HEK293 (cell line): ENCODE results near the gene TOX4.
A peak's percentile ranks its signal among the peaks of the same experiment; 100 is the strongest.

ENCODE experiments used
- BCL6B ChIP-seq: fragments of 450-650 bp; formaldehyde crosslinking; IDR thresholded peaks from 2 replicates; pipeline ENCODE4 v1.5.1; 2017; ENCODE audit warnings: missing biosample characterization, missing genetic modification characterization
- CTCF ChIP-seq: fragments of 450-650 bp; formaldehyde crosslinking; IDR thresholded peaks from 2 replicates; pipeline ENCODE4 v1.5.1; 2016; ENCODE audit warnings: missing biosample characterization, missing genetic modification characterization
- HIC1 ChIP-seq: fragments of 450-650 bp; formaldehyde crosslinking; IDR thresholded peaks from 2 replicates; pipeline ENCODE4 v1.5.1; 2016; ENCODE audit warnings: missing biosample characterization, missing genetic modification characterization
- HOXA7 ChIP-seq: sonication (generic); formaldehyde crosslinking; IDR thresholded peaks from 2 replicates; pipeline ENCODE4 v1.8.1; 2022; ENCODE audit warnings: missing genetic modification reagents, borderline replicate concordance
- SP3 ChIP-seq: fragments of 450-650 bp; formaldehyde crosslinking; IDR thresholded peaks from 2 replicates; pipeline ENCODE4 v1.5.1; 2016; ENCODE audit warnings: missing biosample characterization, missing genetic modification characterization
- ZBTB17 ChIP-seq: fragments of 450-650 bp; formaldehyde crosslinking; IDR thresholded peaks from 2 replicates; pipeline ENCODE4 v1.5.1; 2016; ENCODE audit warnings: missing biosample characterization, missing genetic modification characterization
- ZBTB49 ChIP-seq: fragments of 450-650 bp; formaldehyde crosslinking; IDR thresholded peaks from 2 replicates; pipeline ENCODE4 v1.5.1; 2016; ENCODE audit warnings: missing biosample characterization, missing genetic modification characterization, low read depth
- ZNF18 ChIP-seq: fragments of 450-650 bp; formaldehyde crosslinking; IDR thresholded peaks from 2 replicates; pipeline ENCODE4 v1.5.1; 2016; ENCODE audit warnings: missing biosample characterization, missing genetic modification characterization
- ZNF2 ChIP-seq: fragments of 450-650 bp; formaldehyde crosslinking; IDR thresholded peaks from 2 replicates; pipeline ENCODE4 v1.5.1; 2016; ENCODE audit warnings: missing biosample characterization, missing genetic modification characterization
- ZNF23 ChIP-seq: fragments of 450-650 bp; formaldehyde crosslinking; IDR thresholded peaks from 2 replicates; pipeline ENCODE4 v1.5.1; 2016; ENCODE audit warnings: missing biosample characterization, missing genetic modification characterization, borderline replicate concordance
- ZNF239 ChIP-seq: fragments of 450-650 bp; formaldehyde crosslinking; IDR thresholded peaks from 2 replicates; pipeline ENCODE4 v1.5.1; 2016; ENCODE audit warnings: missing biosample characterization, missing genetic modification characterization
- ZNF280D ChIP-seq: fragments of 450-650 bp; formaldehyde crosslinking; IDR thresholded peaks from 2 replicates; pipeline ENCODE4 v1.5.1; 2016; ENCODE audit warnings: missing biosample characterization, missing genetic modification characterization
- ZNF324 ChIP-seq: fragments of 450-650 bp; formaldehyde crosslinking; IDR thresholded peaks from 2 replicates; pipeline ENCODE4 v1.5.1; 2016; ENCODE audit warnings: missing biosample characterization, missing genetic modification characterization
- ZNF335 ChIP-seq: fragments of 450-650 bp; formaldehyde crosslinking; conservative IDR thresholded peaks from 2 replicates; pipeline ENCODE4 v1.5.1; 2016; ENCODE audit warnings: missing biosample characterization, missing genetic modification characterization
- ZNF366 ChIP-seq: fragments of 450-650 bp; formaldehyde crosslinking; conservative IDR thresholded peaks from 2 replicates; pipeline ENCODE4 v1.5.1; 2016; ENCODE audit warnings: missing biosample characterization, missing genetic modification characterization
- ZNF561 ChIP-seq: fragments of 450-650 bp; IDR thresholded peaks from 2 replicates; pipeline ENCODE4 v1.5.1; 2018; ENCODE audit warnings: missing biosample characterization, missing genetic modification characterization, borderline replicate concordance
- ZNF580 ChIP-seq: fragments of 450-650 bp; formaldehyde crosslinking; IDR thresholded peaks from 2 replicates; pipeline ENCODE4 v1.5.1; 2016; ENCODE audit warnings: missing biosample characterization, missing genetic modification characterization
- ZNF596 ChIP-seq: fragments of 450-650 bp; IDR thresholded peaks from 2 replicates; pipeline ENCODE4 v1.5.0; 2018; ENCODE audit warnings: missing biosample characterization, mild to moderate bottlenecking, missing genetic modification characterization, moderate library complexity
- ZNF621 ChIP-seq: fragments of 450-650 bp; formaldehyde crosslinking; IDR thresholded peaks from 2 replicates; pipeline ENCODE4 v1.5.1; 2017; ENCODE audit warnings: missing biosample characterization, missing genetic modification characterization
- ZNF623 ChIP-seq: fragments of 450-650 bp; formaldehyde crosslinking; IDR thresholded peaks from 2 replicates; pipeline ENCODE4 v1.5.1; 2016; ENCODE audit warnings: missing biosample characterization, missing genetic modification characterization
- ZNF660 ChIP-seq: fragments of 450-650 bp; IDR thresholded peaks from 2 replicates; pipeline ENCODE4 v1.5.1; 2018; ENCODE audit warnings: missing biosample characterization, mild to moderate bottlenecking, missing genetic modification characterization
- ZNF830 ChIP-seq: fragments of 450-650 bp; IDR thresholded peaks from 2 replicates; pipeline ENCODE4 v1.5.0; 2018; ENCODE audit warnings: missing biosample characterization, missing genetic modification characterization, low read depth, mild to moderate bottlenecking, moderate library complexity
- ZSCAN16 ChIP-seq: fragments of 450-650 bp; formaldehyde crosslinking; IDR thresholded peaks from 2 replicates; pipeline ENCODE4 v1.5.1; 2016; ENCODE audit warnings: missing biosample characterization, missing genetic modification characterization
- ZSCAN18 ChIP-seq: fragments of 450-650 bp; formaldehyde crosslinking; IDR thresholded peaks from 2 replicates; pipeline ENCODE4 v1.5.1; 2016; ENCODE audit warnings: missing biosample characterization, missing genetic modification characterization

The TOX4 gene

GRCh38 chr14:21455912-21456667 lies 20.9 kb upstream of the TOX4 start, which contains the start of gene CHD8 (continued):
- TF ChIP-seq ZNF280D (tag by site-specific recombination) (no peak), ZBTB49 (tag by site-specific recombination) (no peak), ZNF239 (tag by site-specific recombination) (no peak), ZNF623 (tag by site-specific recombination) (no peak), ZNF23 (tag by site-specific recombination) (no peak), ZNF660 (peak; percentile 62; the same call in 1 of the 2 replicates), CTCF (tag by site-specific recombination) (peak; percentile 54; the same call in 1 of the 2 replicates), ZBTB17 (tag by site-specific recombination) (peak; percentile 64; the same call in 1 of the 2 replicates), ZNF324 (tag by site-specific recombination) (peak; percentile 22; the same call in 1 of the 2 replicates), HOXA7 (no peak), ZNF561 (0 out of 2 replicates have a peak, but pooled peaks have one; percentile 16), ZNF2 (tag by site-specific recombination) (no peak), ZNF366 (tag by site-specific recombination) (0 out of 2 replicates have a peak, but pooled peaks have one; percentile 29), ZNF580 (tag by site-specific recombination) (no peak), ZNF596 (tag by site-specific recombination) (no peak), SP3 (peak; percentile 96), ZSCAN18 (tag by site-specific recombination) (no peak), BCL6B (no peak), ZNF18 (tag by site-specific recombination) (peak; percentile 64; the same call in 1 of the 2 replicates), ZNF335 (tag by site-specific recombination) (peak; percentile 93), ZSCAN16 (no peak), ZNF621 (tag by site-specific recombination) (no peak), ZNF830 (tag by site-specific recombination) (no peak), HIC1 (tag by site-specific recombination) (no peak)
